HCT116 (cell line): Measurements from ENCODE around the gene CEACAM5. TPM values are rescaled to one million over a fixed set of nuclear protein-coding genes. Genes with fewer than 3 reads are reported as not detected.

Experiments
- ATAC-seq: fragments of 200-7000 bp; cut with Tn5 transposase; 2 replicates; pipeline ENCODE4 v1.9.1; 2020; ENCODE audit warnings: mild to moderate bottlenecking, moderate library complexity
- BruUV-seq: library from RNA; stranded (reverse); fragments of 400-500 nt; replicated peaks from 2 replicates; lab custom pipeline; 2021; lab: Mats Ljungman, UMichigan
- CTCF ChIA-PET: fragments of 300-600 bp; sonication (Branson Sonifier 250); formaldehyde crosslinking; loops from one replicate; lab custom pipeline; 2021; ENCODE audit warnings: antibody characterized with exemption; lab: Charles Lee
- POLR2A ChIA-PET: fragments of 300-600, 350-600 bp; sonication (Branson Sonifier 250); formaldehyde crosslinking; loops from one replicate; lab custom pipeline; 2021; ENCODE audit warnings: antibody characterized with exemption; lab: Charles Lee
- RAD21 ChIA-PET, 2 experiments: fragments of 300-600 bp; sonication (Branson Sonifier 250); formaldehyde crosslinking; loops; one replicate each; lab custom pipeline; 2023; ENCODE audit warnings: low total read pairs in 2 of 2; ENCODE audit not compliant: uncharacterized antibody in 2 of 2, unreplicated experiment in 2 of 2, low non-redundant PET in 1 of 2; lab: Charles Lee
- DNase-seq: peaks from one replicate; pipeline ENCODE4 v3.0.0-alpha.2; 2010; ENCODE audit warnings: low read depth, low spot score
- H2AFZ ChIP-seq: fragments of 200-600 bp; shearing (Covaris generic), sonication (generic); 2 replicates; pipeline ENCODE4 v1.6.1; 2017; ENCODE audit warnings: low read depth, mixed run types, mixed read lengths, antibody characterized with exemption, low read length; ENCODE audit not compliant: poor library complexity, severe bottlenecking
- H3K27ac ChIP-seq: 2 replicates; pipeline ENCODE4 v1.5.1; 2012; ENCODE audit warnings: low read depth, low read length
- H3K27me3 ChIP-seq: fragments of 200-600 bp; sonication (generic); 2 replicates; pipeline ENCODE4 v1.6.1; 2016; ENCODE audit warnings: mixed run types, low read length, mixed read lengths; ENCODE audit not compliant: insufficient read depth
- H3K36me3 ChIP-seq, 2 experiments: fragments of 200-500 bp in 1 of 2; fragments of 200-600 bp in 1 of 2; sonication (Bioruptor generic) in 1 of 2; sonication (generic) in 1 of 2; 2 replicates each; pipeline versions ENCODE4 v1.5.1 to v1.6.1; 2014 to 2016; ENCODE audit warnings: low read length in 2 of 2, inconsistent platforms in 1 of 2, mixed read lengths in 1 of 2, mixed run types in 1 of 2; ENCODE audit not compliant: insufficient read depth in 2 of 2, control insufficient read depth in 1 of 2
- H3K4me1 ChIP-seq, 2 experiments: fragments of 200-600 bp in 1 of 2; sonication (generic) in 1 of 2; 2 replicates each; pipeline versions ENCODE4 v1.5.1 to v1.6.1; 2012 to 2017; ENCODE audit warnings: low read length in 2 of 2, inconsistent platforms in 1 of 2, mild to moderate bottlenecking in 1 of 2, mixed read lengths in 1 of 2, mixed run types in 1 of 2, moderate library complexity in 1 of 2; ENCODE audit not compliant: insufficient read depth in 2 of 2, control insufficient read depth in 1 of 2
- H3K4me2 ChIP-seq: fragments of 200-600 bp; sonication (generic); 2 replicates; pipeline ENCODE4 v1.6.1; 2017; ENCODE audit warnings: mixed run types, low read length, mixed read lengths
- H3K4me3 ChIP-seq, 2 experiments: fragments of 200-600 bp in 1 of 2; sonication (generic) in 1 of 2; replicated peaks in 1 of 2; 2 replicates each; pipeline ENCODE4 v1.5.1; 2011 to 2016; ENCODE audit warnings: low read length in 2 of 2, control low read depth in 1 of 2, low read depth in 1 of 2, mild to moderate bottlenecking in 1 of 2, mixed read lengths in 1 of 2, mixed run types in 1 of 2
- H3K79me2 ChIP-seq: fragments of 200-600 bp; sonication (generic); 2 replicates; pipeline ENCODE4 v1.6.1; 2017; ENCODE audit warnings: mild to moderate bottlenecking, mixed run types, low read length, moderate library complexity, mixed read lengths; ENCODE audit not compliant: insufficient read depth
- H3K9ac ChIP-seq: fragments of 200-600 bp; sonication (generic); 2 replicates; pipeline ENCODE4 v1.6.1; 2016; ENCODE audit warnings: low read length, mixed read lengths
- H3K9me2 ChIP-seq: fragments of 200-600 bp; sonication (generic), shearing (Covaris generic); 2 replicates; pipeline ENCODE4 v1.6.1; 2017; ENCODE audit warnings: mixed run types, mild to moderate bottlenecking, moderate library complexity; ENCODE audit not compliant: insufficient read depth
- H3K9me3 ChIP-seq, 2 experiments: fragments of 200-500 bp in 1 of 2; fragments of 200-600 bp in 1 of 2; sonication (Bioruptor generic) in 1 of 2; sonication (generic) in 1 of 2; 2 replicates each; pipeline ENCODE4 v1.6.1; 2014 to 2017; ENCODE audit warnings: low read length in 2 of 2, mixed read lengths in 2 of 2, inconsistent platforms in 1 of 2, low read depth in 1 of 2, mild to moderate bottlenecking in 1 of 2, mixed run types in 1 of 2, moderate library complexity in 1 of 2; ENCODE audit not compliant: control insufficient read depth in 1 of 2, insufficient read depth in 1 of 2
- H4K20me1 ChIP-seq: fragments of 200-600 bp; sonication (generic), shearing (Covaris generic); 2 replicates; pipeline ENCODE4 v1.6.1; 2017; ENCODE audit warnings: mixed run types, mild to moderate bottlenecking, moderate library complexity; ENCODE audit not compliant: insufficient read depth
- EGR1 ChIP-seq: IDR thresholded peaks from 2 replicates; pipeline ENCODE4 v1.6.1; 2012; ENCODE audit warnings: low read depth
- POLR2AphosphoS5 ChIP-seq: IDR thresholded peaks from 2 replicates; pipeline ENCODE4 v1.6.1; 2011; ENCODE audit warnings: mild to moderate bottlenecking, low read depth, low read length, moderate library complexity
- YY1 ChIP-seq: IDR thresholded peaks from 2 replicates; pipeline ENCODE4 v1.6.1; 2011; ENCODE audit warnings: low read length, low read depth, moderate library complexity, mild to moderate bottlenecking; ENCODE audit not compliant: insufficient replicate concordance; ENCODE audit errors: extremely low read depth
- ZNF274 ChIP-seq: fragments of 200-500 bp; sonication (Bioruptor generic); IDR thresholded peaks from 2 replicates; pipeline ENCODE4 v1.6.1; 2014; ENCODE audit warnings: mild to moderate bottlenecking, low read depth, low read length, inconsistent platforms
- intact Hi-C: fragments of 100-400 bp; cut with micrococcal nuclease; formaldehyde crosslinking; loops from 2 replicates; pipeline ENCODE4 v1.10.0; 2022
- total RNA-seq: library from RNA; stranded (reverse); gene quantifications from one replicate; pipeline ENCODE4 v1.2.1, GENCODE V29; 2021; ENCODE audit not compliant: unreplicated experiment
- TF ChIP-seq, protein P1 (sequence below), 3 experiments: fragments of 200-600 bp in 1 of 3; sonication (generic) in 1 of 3; IDR thresholded peaks in 2 of 3; conservative IDR thresholded peaks in 1 of 3; 2 replicates each; pipeline ENCODE4 v1.5.1; 2012 to 2017; ENCODE audit warnings: low read depth in 2 of 3, low read length in 2 of 3, antibody characterized with exemption in 1 of 3, borderline replicate concordance in 1 of 3, control low read depth in 1 of 3, mild to moderate bottlenecking in 1 of 3, mixed read lengths in 1 of 3, mixed run types in 1 of 3, moderate library complexity in 1 of 3; ENCODE audit not compliant: insufficient read depth in 1 of 3
- TF ChIP-seq, protein P2 (sequence below): IDR thresholded peaks from 2 replicates; pipeline ENCODE4 v1.6.1; 2012; ENCODE audit warnings: low read depth

Gene CEACAM5
- total RNA-seq, 1 experiment from 2014 or later = 0.22 TPM

DNA sequence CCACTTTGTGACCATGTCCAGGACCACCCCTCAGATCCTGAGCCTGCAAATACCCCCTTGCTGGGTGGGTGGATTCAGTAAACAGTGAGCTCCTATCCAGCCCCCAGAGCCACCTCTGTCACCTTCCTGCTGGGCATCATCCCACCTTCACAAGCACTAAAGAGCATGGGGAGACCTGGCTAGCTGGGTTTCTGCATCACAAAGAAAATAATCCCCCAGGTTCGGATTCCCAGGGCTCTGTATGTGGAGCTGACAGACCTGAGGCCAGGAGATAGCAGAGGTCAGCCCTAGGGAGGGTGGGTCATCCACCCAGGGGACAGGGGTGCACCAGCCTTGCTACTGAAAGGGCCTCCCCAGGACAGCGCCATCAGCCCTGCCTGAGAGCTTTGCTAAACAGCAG, 12.7 kb upstream of the CEACAM5 start (continued):
- TF ChIP-seq, protein P1, sequence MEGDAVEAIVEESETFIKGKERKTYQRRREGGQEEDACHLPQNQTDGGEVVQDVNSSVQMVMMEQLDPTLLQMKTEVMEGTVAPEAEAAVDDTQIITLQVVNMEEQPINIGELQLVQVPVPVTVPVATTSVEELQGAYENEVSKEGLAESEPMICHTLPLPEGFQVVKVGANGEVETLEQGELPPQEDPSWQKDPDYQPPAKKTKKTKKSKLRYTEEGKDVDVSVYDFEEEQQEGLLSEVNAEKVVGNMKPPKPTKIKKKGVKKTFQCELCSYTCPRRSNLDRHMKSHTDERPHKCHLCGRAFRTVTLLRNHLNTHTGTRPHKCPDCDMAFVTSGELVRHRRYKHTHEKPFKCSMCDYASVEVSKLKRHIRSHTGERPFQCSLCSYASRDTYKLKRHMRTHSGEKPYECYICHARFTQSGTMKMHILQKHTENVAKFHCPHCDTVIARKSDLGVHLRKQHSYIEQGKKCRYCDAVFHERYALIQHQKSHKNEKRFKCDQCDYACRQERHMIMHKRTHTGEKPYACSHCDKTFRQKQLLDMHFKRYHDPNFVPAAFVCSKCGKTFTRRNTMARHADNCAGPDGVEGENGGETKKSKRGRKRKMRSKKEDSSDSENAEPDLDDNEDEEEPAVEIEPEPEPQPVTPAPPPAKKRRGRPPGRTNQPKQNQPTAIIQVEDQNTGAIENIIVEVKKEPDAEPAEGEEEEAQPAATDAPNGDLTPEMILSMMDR (IDR thresholded peaks at IDR 0.05 in 2 of 3, conservative IDR thresholded peaks at IDR 0.05 in 1 of 3; ENCODE audit: borderline replicate concordance in 1 of 3, insufficient read depth in 1 of 3, low read depth in 2 of 3, low read length in 2 of 3) = no peak
- no peak for TF ChIP-seq YY1
- no peak for TF ChIP-seq POLR2AphosphoS5
- no peak for TF ChIP-seq EGR1
- TF ChIP-seq, all 23 proteins: peak for 0

DNA sequence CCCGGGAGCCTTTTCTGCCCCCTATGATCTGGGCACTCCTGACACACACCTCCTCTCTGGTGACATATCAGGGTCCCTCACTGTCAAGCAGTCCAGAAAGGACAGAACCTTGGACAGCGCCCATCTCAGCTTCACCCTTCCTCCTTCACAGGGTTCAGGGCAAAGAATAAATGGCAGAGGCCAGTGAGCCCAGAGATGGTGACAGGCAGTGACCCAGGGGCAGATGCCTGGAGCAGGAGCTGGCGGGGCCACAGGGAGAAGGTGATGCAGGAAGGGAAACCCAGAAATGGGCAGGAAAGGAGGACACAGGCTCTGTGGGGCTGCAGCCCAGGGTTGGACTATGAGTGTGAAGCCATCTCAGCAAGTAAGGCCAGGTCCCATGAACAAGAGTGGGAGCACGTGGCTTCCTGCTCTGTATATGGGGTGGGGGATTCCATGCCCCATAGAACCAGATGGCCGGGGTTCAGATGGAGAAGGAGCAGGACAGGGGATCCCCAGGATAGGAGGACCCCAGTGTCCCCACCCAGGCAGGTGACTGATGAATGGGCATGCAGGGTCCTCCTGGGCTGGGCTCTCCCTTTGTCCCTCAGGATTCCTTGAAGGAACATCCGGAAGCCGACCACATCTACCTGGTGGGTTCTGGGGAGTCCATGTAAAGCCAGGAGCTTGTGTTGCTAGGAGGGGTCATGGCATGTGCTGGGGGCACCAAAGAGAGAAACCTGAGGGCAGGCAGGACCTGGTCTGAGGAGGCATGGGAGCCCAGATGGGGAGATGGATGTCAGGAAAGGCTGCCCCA, 11.8 kb upstream of the CEACAM5 start:
- CTCF ChIA-PET = interaction anchor here (4.6 kb wide), 1 partner anchor 10 kb away, joined by 22 read pairs; no protein-coding TSS in a partner anchor
- Histone ChIP-seq H2AFZ (no peak overlapping the region), H3K9ac (no peak overlapping the region), H4K20me1 (no peaks in the 10 kb centered on the region), H3K27ac (no peak overlapping the region), H3K4me3 (no peak overlapping the region), H3K4me2 (no peak overlapping the region), H3K27me3 (peaks cover 23% of the 10 kb centered on the region), H3K9me3 (no peaks in the 10 kb centered on the region), H3K36me3 (no peaks in the 10 kb centered on the region), H3K4me1 (no peaks in the 10 kb centered on the region), H3K79me2 (no peaks in the 10 kb centered on the region), H3K9me2 (no peaks in the 10 kb centered on the region)
- RAD21 ChIA-PET = no interaction called here
- POLR2A ChIA-PET = no interaction called here
- intact Hi-C loops = no loop called here
- no peak for TF ChIP-seq ZNF274
- TF ChIP-seq, protein P2, sequence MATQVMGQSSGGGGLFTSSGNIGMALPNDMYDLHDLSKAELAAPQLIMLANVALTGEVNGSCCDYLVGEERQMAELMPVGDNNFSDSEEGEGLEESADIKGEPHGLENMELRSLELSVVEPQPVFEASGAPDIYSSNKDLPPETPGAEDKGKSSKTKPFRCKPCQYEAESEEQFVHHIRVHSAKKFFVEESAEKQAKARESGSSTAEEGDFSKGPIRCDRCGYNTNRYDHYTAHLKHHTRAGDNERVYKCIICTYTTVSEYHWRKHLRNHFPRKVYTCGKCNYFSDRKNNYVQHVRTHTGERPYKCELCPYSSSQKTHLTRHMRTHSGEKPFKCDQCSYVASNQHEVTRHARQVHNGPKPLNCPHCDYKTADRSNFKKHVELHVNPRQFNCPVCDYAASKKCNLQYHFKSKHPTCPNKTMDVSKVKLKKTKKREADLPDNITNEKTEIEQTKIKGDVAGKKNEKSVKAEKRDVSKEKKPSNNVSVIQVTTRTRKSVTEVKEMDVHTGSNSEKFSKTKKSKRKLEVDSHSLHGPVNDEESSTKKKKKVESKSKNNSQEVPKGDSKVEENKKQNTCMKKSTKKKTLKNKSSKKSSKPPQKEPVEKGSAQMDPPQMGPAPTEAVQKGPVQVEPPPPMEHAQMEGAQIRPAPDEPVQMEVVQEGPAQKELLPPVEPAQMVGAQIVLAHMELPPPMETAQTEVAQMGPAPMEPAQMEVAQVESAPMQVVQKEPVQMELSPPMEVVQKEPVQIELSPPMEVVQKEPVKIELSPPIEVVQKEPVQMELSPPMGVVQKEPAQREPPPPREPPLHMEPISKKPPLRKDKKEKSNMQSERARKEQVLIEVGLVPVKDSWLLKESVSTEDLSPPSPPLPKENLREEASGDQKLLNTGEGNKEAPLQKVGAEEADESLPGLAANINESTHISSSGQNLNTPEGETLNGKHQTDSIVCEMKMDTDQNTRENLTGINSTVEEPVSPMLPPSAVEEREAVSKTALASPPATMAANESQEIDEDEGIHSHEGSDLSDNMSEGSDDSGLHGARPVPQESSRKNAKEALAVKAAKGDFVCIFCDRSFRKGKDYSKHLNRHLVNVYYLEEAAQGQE = peak; percentile 81
- ATAC-seq (no peak), DNase-seq (no peak)
- no TSS peak for BruUV-seq
